H1 (cell line): Measurements from ENCODE around the gene PPP1R3E.
"Not testable (repeated sequence)": the region's sequence is repeated elsewhere in the genome, so short reads cannot be mapped to it uniquely, and the experiment has no call there.

ENCODE experiments used
- CBX5 ChIP-seq: fragments of 300-800, 300-1000 bp; sonication (generic); IDR thresholded peaks from 2 replicates; pipeline ENCODE4 v1.7.1; 2016; ENCODE audit warnings: antibody characterized with exemption, low read length, low read depth
- CREB1 ChIP-seq: IDR thresholded peaks from 2 replicates; pipeline ENCODE4 v1.6.1; 2012; ENCODE audit warnings: inconsistent platforms
- CTCF ChIP-seq, 3 experiments: IDR thresholded peaks; 1 replicate in 2 of 3; 2 replicates in 1 of 3; pipeline versions ENCODE4 v1.5.1 to v1.6.1; 2011; ENCODE audit warnings: low read length in 3 of 3, mild to moderate bottlenecking in 3 of 3, inconsistent platforms in 2 of 3, low read depth in 1 of 3, moderate library complexity in 1 of 3; ENCODE audit not compliant: insufficient read depth in 1 of 3; ENCODE audit errors: control extremely low read depth in 1 of 3
- EGR1 ChIP-seq: IDR thresholded peaks from 2 replicates; pipeline ENCODE4 v1.6.1; 2011; ENCODE audit warnings: low read depth, low read length, borderline replicate concordance
- FOSL1 ChIP-seq: IDR thresholded peaks from 2 replicates; pipeline ENCODE4 v1.6.1; 2011; ENCODE audit warnings: mild to moderate bottlenecking, low read depth, low read length, moderate library complexity; ENCODE audit not compliant: insufficient read depth
- POLR2AphosphoS5 ChIP-seq: IDR thresholded peaks from 2 replicates; pipeline ENCODE4 v1.6.1; 2011; ENCODE audit warnings: low read depth, low read length
- SIN3A ChIP-seq, 2 experiments: IDR thresholded peaks in 1 of 2; conservative IDR thresholded peaks in 1 of 2; 2 replicates each; pipeline ENCODE4 v1.6.1; 2011 to 2012; ENCODE audit warnings: low read length in 2 of 2, improper control_type of control experiment in 1 of 2, low read depth in 1 of 2, mild to moderate bottlenecking in 1 of 2
- TAF1 ChIP-seq: IDR thresholded peaks from 2 replicates; pipeline ENCODE4 v1.6.1; 2011; ENCODE audit warnings: mild to moderate bottlenecking, low read depth, low read length

- TF ChIP-seq FOSL1; CREB1; POLR2AphosphoS5; SIN3A (conservative IDR thresholded peaks at IDR 0.05 in 1 of 2, IDR thresholded peaks at IDR 0.05 in 1 of 2; ENCODE audit: low read depth in 1 of 2, low read length in 2 of 2); CTCF (IDR thresholded peaks at IDR 0.05; ENCODE audit: control extremely low read depth in 1 of 3, insufficient read depth in 1 of 3, low read depth in 1 of 3, low read length in 3 of 3); TAF1; EGR1; CBX5: not testable (repeated sequence)
Measured at GRCh38 chr14:23325746-23326145, 23.1 kb upstream of the PPP1R3E start.
